ENCODE results near the gene RPS17. TPM values are rescaled to one million over a fixed set of nuclear protein-coding genes. Genes with fewer than 3 reads are reported as not detected.

RPS17 gene
- total and polyA plus RNA-seq, 2 donors (not counting 1 experiment from before 2014, with no cell fraction given): 2,605 to 4,073 TPM

- no peak for DNase-seq (ENCODE audit: low read depth in 2 of 2)
- no peaks in the 10 kb centered on the region for H3K9me3 ChIP-seq (ENCODE audit: control insufficient read depth, insufficient read depth, low read depth, low read length)
- no peak overlapping the region for H3K27ac ChIP-seq (ENCODE audit: insufficient read depth, low read length)
- H3K27me3 ChIP-seq (ENCODE audit: control insufficient read depth, insufficient read depth, low read length): no peaks in the 10 kb centered on the region
- no peaks in the 10 kb centered on the region for H4K20me1 ChIP-seq (ENCODE audit: control insufficient read depth, extremely low read depth, insufficient read depth, low read length)
- no peaks in the 10 kb centered on the region for H3K79me2 ChIP-seq (ENCODE audit: control insufficient read depth, insufficient read depth, low read length)
- no peaks in the 10 kb centered on the region for H3K36me3 ChIP-seq (ENCODE audit: control insufficient read depth, insufficient read depth, low read length)
- no peak overlapping the region for H3K9ac ChIP-seq (ENCODE audit: insufficient read depth, low read length)
- H3K4me1 ChIP-seq (ENCODE audit: control insufficient read depth, extremely low read depth, insufficient read depth, low read length): no peaks in the 10 kb centered on the region
- H3K4me3 ChIP-seq (replicated peaks in 1 of 4; ENCODE audit: control extremely low read depth in 1 of 4, insufficient read depth in 1 of 4, low read depth in 3 of 4, low read length in 4 of 4): no peak overlapping the region
- no peak overlapping the region for H2AFZ ChIP-seq (ENCODE audit: low read length)
- no peak overlapping the region for H3K4me2 ChIP-seq (ENCODE audit: extremely low read depth, insufficient read depth, low read length)
- TF ChIP-seq EZH2 (IDR thresholded peaks at IDR 0.05; ENCODE audit: low read length, missing control alignments): no peak
- TF ChIP-seq, protein P1, sequence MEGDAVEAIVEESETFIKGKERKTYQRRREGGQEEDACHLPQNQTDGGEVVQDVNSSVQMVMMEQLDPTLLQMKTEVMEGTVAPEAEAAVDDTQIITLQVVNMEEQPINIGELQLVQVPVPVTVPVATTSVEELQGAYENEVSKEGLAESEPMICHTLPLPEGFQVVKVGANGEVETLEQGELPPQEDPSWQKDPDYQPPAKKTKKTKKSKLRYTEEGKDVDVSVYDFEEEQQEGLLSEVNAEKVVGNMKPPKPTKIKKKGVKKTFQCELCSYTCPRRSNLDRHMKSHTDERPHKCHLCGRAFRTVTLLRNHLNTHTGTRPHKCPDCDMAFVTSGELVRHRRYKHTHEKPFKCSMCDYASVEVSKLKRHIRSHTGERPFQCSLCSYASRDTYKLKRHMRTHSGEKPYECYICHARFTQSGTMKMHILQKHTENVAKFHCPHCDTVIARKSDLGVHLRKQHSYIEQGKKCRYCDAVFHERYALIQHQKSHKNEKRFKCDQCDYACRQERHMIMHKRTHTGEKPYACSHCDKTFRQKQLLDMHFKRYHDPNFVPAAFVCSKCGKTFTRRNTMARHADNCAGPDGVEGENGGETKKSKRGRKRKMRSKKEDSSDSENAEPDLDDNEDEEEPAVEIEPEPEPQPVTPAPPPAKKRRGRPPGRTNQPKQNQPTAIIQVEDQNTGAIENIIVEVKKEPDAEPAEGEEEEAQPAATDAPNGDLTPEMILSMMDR (conservative IDR thresholded peaks at IDR 0.05 in 1 of 2, IDR thresholded peaks at IDR 0.05 in 1 of 2; ENCODE audit: low read depth in 1 of 2, low read length in 2 of 2): no peak
Observed at GRCh38 chr15:82548700-82549099, 8.4 kb upstream of the RPS17 start.

- H3K27me3 ChIP-seq (ENCODE audit: control insufficient read depth, insufficient read depth, low read length): no peaks in the 10 kb centered on the region
- no peak overlapping the region for H3K4me3 ChIP-seq (replicated peaks in 1 of 4; ENCODE audit: control extremely low read depth in 1 of 4, insufficient read depth in 1 of 4, low read depth in 3 of 4, low read length in 4 of 4)
- peaks cover 4% of the 10 kb centered on the region for H3K4me1 ChIP-seq (ENCODE audit: control insufficient read depth, extremely low read depth, insufficient read depth, low read length)
- TF ChIP-seq EZH2 (IDR thresholded peaks at IDR 0.05; ENCODE audit: low read length, missing control alignments): no peak
- TF ChIP-seq, protein P1 (conservative IDR thresholded peaks at IDR 0.05 in 1 of 2, IDR thresholded peaks at IDR 0.05 in 1 of 2; ENCODE audit: low read depth in 1 of 2, low read length in 2 of 2): no peak
- no peak overlapping the region for H3K27ac ChIP-seq (ENCODE audit: insufficient read depth, low read length)
- no peak overlapping the region for H3K9ac ChIP-seq (ENCODE audit: insufficient read depth, low read length)
- no peaks in the 10 kb centered on the region for H3K9me3 ChIP-seq (ENCODE audit: control insufficient read depth, insufficient read depth, low read depth, low read length)
- peaks cover 2% of the 10 kb centered on the region for H3K79me2 ChIP-seq (ENCODE audit: control insufficient read depth, insufficient read depth, low read length)
- no peaks in the 10 kb centered on the region for H4K20me1 ChIP-seq (ENCODE audit: control insufficient read depth, extremely low read depth, insufficient read depth, low read length)
- no peaks in the 10 kb centered on the region for H3K36me3 ChIP-seq (ENCODE audit: control insufficient read depth, insufficient read depth, low read length)
- DNase-seq (ENCODE audit: low read depth in 2 of 2): no peak
- no peak overlapping the region for H3K4me2 ChIP-seq (ENCODE audit: extremely low read depth, insufficient read depth, low read length)
- no peak overlapping the region for H2AFZ ChIP-seq (ENCODE audit: low read length)
Observed at GRCh38 chr15:82545478-82545877, 5.2 kb upstream of the RPS17 start.

GRCh38 chr15:82545002-82545401 lies 4.7 kb upstream of the RPS17 start:
- Histone ChIP-seq H2AFZ (ENCODE audit: low read length) (no peak overlapping the region), H4K20me1 (ENCODE audit: control insufficient read depth, extremely low read depth, insufficient read depth, low read length) (no peaks in the 10 kb centered on the region), H3K36me3 (ENCODE audit: control insufficient read depth, insufficient read depth, low read length) (no peaks in the 10 kb centered on the region), H3K27ac (ENCODE audit: insufficient read depth, low read length) (no peak overlapping the region), H3K27me3 (ENCODE audit: control insufficient read depth, insufficient read depth, low read length) (no peaks in the 10 kb centered on the region), H3K4me1 (ENCODE audit: control insufficient read depth, extremely low read depth, insufficient read depth, low read length) (peaks cover 4% of the 10 kb centered on the region), H3K4me2 (ENCODE audit: extremely low read depth, insufficient read depth, low read length) (no peak overlapping the region), H3K9ac (ENCODE audit: insufficient read depth, low read length) (no peak overlapping the region), H3K9me3 (ENCODE audit: control insufficient read depth, insufficient read depth, low read depth, low read length) (no peaks in the 10 kb centered on the region), H3K4me3 (replicated peaks in 1 of 4; ENCODE audit: control extremely low read depth in 1 of 4, insufficient read depth in 1 of 4, low read depth in 3 of 4, low read length in 4 of 4) (no peak overlapping the region), H3K79me2 (ENCODE audit: control insufficient read depth, insufficient read depth, low read length) (peaks cover 5% of the 10 kb centered on the region)
- no peak for DNase-seq (ENCODE audit: low read depth in 2 of 2)
- no peak for TF ChIP-seq EZH2 (IDR thresholded peaks at IDR 0.05; ENCODE audit: low read length, missing control alignments)
- TF ChIP-seq, protein P1 (conservative IDR thresholded peaks at IDR 0.05 in 1 of 2, IDR thresholded peaks at IDR 0.05 in 1 of 2; ENCODE audit: low read depth in 1 of 2, low read length in 2 of 2): no peak
